GM18508 (cell line): ENCODE data around the gene MRPL17.
"Not testable (repeated sequence)": the region's sequence is repeated elsewhere in the genome, so short reads cannot be mapped to it uniquely, and the experiment has no call there.

Experiments
- ATAC-seq: cut with Tn5 transposase; IDR thresholded peaks from one replicate; pipeline ENCODE4 v1.9.1; 2021; ENCODE audit warnings: moderate number of reproducible peaks; ENCODE audit not compliant: insufficient read depth, unreplicated experiment

MRPL17 gene

GRCh38 chr11:6684068-6684467, 928 bp upstream of the MRPL17 start:
- ATAC-seq = not testable (repeated sequence)

- ATAC-seq = no peak
These were observed 577 bp downstream of the MRPL17 start for GRCh38 chr11:6682591-6682935.

- ATAC-seq = no peak
These were observed 1.2 kb downstream of the MRPL17 start for GRCh38 chr11:6681949-6682348.

GRCh38 chr11:6681505-6681904, 1.6 kb downstream of the MRPL17 start:
- ATAC-seq = no peak

- ATAC-seq = no peak
These were observed 6.1 kb downstream of the MRPL17 start for GRCh38 chr11:6677018-6677417.

GRCh38 chr11:6674862-6675261, 8.3 kb downstream of the MRPL17 start:
- no peak for ATAC-seq

- ATAC-seq = no peak
These were observed 8.9 kb downstream of the MRPL17 start for GRCh38 chr11:6674219-6674597.

- ATAC-seq = no peak
These were observed 9.5 kb downstream of the MRPL17 start for GRCh38 chr11:6673523-6674218.

GRCh38 chr11:6671991-6672390, 11.1 kb downstream of the MRPL17 start:
- ATAC-seq = no peak

- ATAC-seq = no peak
These were observed 12.8 kb downstream of the MRPL17 start for GRCh38 chr11:6670202-6670830.

GRCh38 chr11:6667733-6668374, 15.3 kb downstream of the MRPL17 start:
- ATAC-seq = no peak

GRCh38 chr11:6666302-6667183, 16.6 kb downstream of the MRPL17 start:
- ATAC-seq = no peak

GRCh38 chr11:6664551-6664950, 18.6 kb downstream of the MRPL17 start:
- no peak for ATAC-seq

GRCh38 chr11:6663794-6664469, 19.2 kb downstream of the MRPL17 start:
- no peak for ATAC-seq

GRCh38 chr11:6660712-6661111, 22.4 kb downstream of the MRPL17 start:
- ATAC-seq = no peak

GRCh38 chr11:6658647-6659046, 24.5 kb downstream of the MRPL17 start:
- ATAC-seq = no peak

GRCh38 chr11:6657346-6657745, 25.8 kb downstream of the MRPL17 start:
- no peak for ATAC-seq

GRCh38 chr11:6656936-6657335, 26.2 kb downstream of the MRPL17 start:
- no peak for ATAC-seq

- ATAC-seq = no peak
These were observed 26.6 kb downstream of the MRPL17 start for GRCh38 chr11:6656584-6656915.

- no peak for ATAC-seq
These were observed 27.2 kb downstream of the MRPL17 start, which contains the start of gene DCHS1 for GRCh38 chr11:6655790-6656583. Gene DCHS1, minus strand, starts transcription at chr11:6655809. Its CDS starts 14,196 bp downstream, at chr11:6641613.
